HCT116 (cell line): ENCODE measurements around the gene RGS11. TPM values are rescaled to one million over a fixed set of nuclear protein-coding genes. Genes with fewer than 3 reads are reported as not detected.

Experiments
- ATAC-seq: fragments of 200-7000 bp; cut with Tn5 transposase; 2 replicates; pipeline ENCODE4 v1.9.1; 2020; ENCODE audit warnings: mild to moderate bottlenecking, moderate library complexity
- BruUV-seq: library from RNA; stranded (reverse); fragments of 400-500 nt; replicated peaks from 2 replicates; lab custom pipeline; 2021; lab: Mats Ljungman, UMichigan
- CTCF ChIA-PET: fragments of 300-600 bp; sonication (Branson Sonifier 250); formaldehyde crosslinking; loops from one replicate; lab custom pipeline; 2021; ENCODE audit warnings: antibody characterized with exemption; lab: Charles Lee
- POLR2A ChIA-PET: fragments of 300-600, 350-600 bp; sonication (Branson Sonifier 250); formaldehyde crosslinking; loops from one replicate; lab custom pipeline; 2021; ENCODE audit warnings: antibody characterized with exemption; lab: Charles Lee
- RAD21 ChIA-PET, 2 experiments: fragments of 300-600 bp; sonication (Branson Sonifier 250); formaldehyde crosslinking; loops; one replicate each; lab custom pipeline; 2023; ENCODE audit warnings: low total read pairs in 2 of 2; ENCODE audit not compliant: uncharacterized antibody in 2 of 2, unreplicated experiment in 2 of 2, low non-redundant PET in 1 of 2; lab: Charles Lee
- DNase-seq: peaks from one replicate; pipeline ENCODE4 v3.0.0-alpha.2; 2010; ENCODE audit warnings: low read depth, low spot score
- H2AFZ ChIP-seq: fragments of 200-600 bp; shearing (Covaris generic), sonication (generic); 2 replicates; pipeline ENCODE4 v1.6.1; 2017; ENCODE audit warnings: low read depth, mixed run types, mixed read lengths, antibody characterized with exemption, low read length; ENCODE audit not compliant: poor library complexity, severe bottlenecking
- H3K27ac ChIP-seq: 2 replicates; pipeline ENCODE4 v1.5.1; 2012; ENCODE audit warnings: low read depth, low read length
- H3K27me3 ChIP-seq: fragments of 200-600 bp; sonication (generic); 2 replicates; pipeline ENCODE4 v1.6.1; 2016; ENCODE audit warnings: mixed run types, low read length, mixed read lengths; ENCODE audit not compliant: insufficient read depth
- H3K36me3 ChIP-seq, 2 experiments: fragments of 200-500 bp in 1 of 2; fragments of 200-600 bp in 1 of 2; sonication (Bioruptor generic) in 1 of 2; sonication (generic) in 1 of 2; 2 replicates each; pipeline versions ENCODE4 v1.5.1 to v1.6.1; 2014 to 2016; ENCODE audit warnings: low read length in 2 of 2, inconsistent platforms in 1 of 2, mixed read lengths in 1 of 2, mixed run types in 1 of 2; ENCODE audit not compliant: insufficient read depth in 2 of 2, control insufficient read depth in 1 of 2
- H3K4me1 ChIP-seq, 2 experiments: fragments of 200-600 bp in 1 of 2; sonication (generic) in 1 of 2; 2 replicates each; pipeline versions ENCODE4 v1.5.1 to v1.6.1; 2012 to 2017; ENCODE audit warnings: low read length in 2 of 2, inconsistent platforms in 1 of 2, mild to moderate bottlenecking in 1 of 2, mixed read lengths in 1 of 2, mixed run types in 1 of 2, moderate library complexity in 1 of 2; ENCODE audit not compliant: insufficient read depth in 2 of 2, control insufficient read depth in 1 of 2
- H3K4me2 ChIP-seq: fragments of 200-600 bp; sonication (generic); 2 replicates; pipeline ENCODE4 v1.6.1; 2017; ENCODE audit warnings: mixed run types, low read length, mixed read lengths
- H3K4me3 ChIP-seq, 2 experiments: fragments of 200-600 bp in 1 of 2; sonication (generic) in 1 of 2; replicated peaks in 1 of 2; 2 replicates each; pipeline ENCODE4 v1.5.1; 2011 to 2016; ENCODE audit warnings: low read length in 2 of 2, control low read depth in 1 of 2, low read depth in 1 of 2, mild to moderate bottlenecking in 1 of 2, mixed read lengths in 1 of 2, mixed run types in 1 of 2
- H3K79me2 ChIP-seq: fragments of 200-600 bp; sonication (generic); 2 replicates; pipeline ENCODE4 v1.6.1; 2017; ENCODE audit warnings: mild to moderate bottlenecking, mixed run types, low read length, moderate library complexity, mixed read lengths; ENCODE audit not compliant: insufficient read depth
- H3K9ac ChIP-seq: fragments of 200-600 bp; sonication (generic); 2 replicates; pipeline ENCODE4 v1.6.1; 2016; ENCODE audit warnings: low read length, mixed read lengths
- H3K9me2 ChIP-seq: fragments of 200-600 bp; sonication (generic), shearing (Covaris generic); 2 replicates; pipeline ENCODE4 v1.6.1; 2017; ENCODE audit warnings: mixed run types, mild to moderate bottlenecking, moderate library complexity; ENCODE audit not compliant: insufficient read depth
- H3K9me3 ChIP-seq, 2 experiments: fragments of 200-500 bp in 1 of 2; fragments of 200-600 bp in 1 of 2; sonication (Bioruptor generic) in 1 of 2; sonication (generic) in 1 of 2; 2 replicates each; pipeline ENCODE4 v1.6.1; 2014 to 2017; ENCODE audit warnings: low read length in 2 of 2, mixed read lengths in 2 of 2, inconsistent platforms in 1 of 2, low read depth in 1 of 2, mild to moderate bottlenecking in 1 of 2, mixed run types in 1 of 2, moderate library complexity in 1 of 2; ENCODE audit not compliant: control insufficient read depth in 1 of 2, insufficient read depth in 1 of 2
- H4K20me1 ChIP-seq: fragments of 200-600 bp; sonication (generic), shearing (Covaris generic); 2 replicates; pipeline ENCODE4 v1.6.1; 2017; ENCODE audit warnings: mixed run types, mild to moderate bottlenecking, moderate library complexity; ENCODE audit not compliant: insufficient read depth
- EZH2phosphoT487 ChIP-seq: fragments of 200-600 bp; IDR thresholded peaks from 2 replicates; pipeline ENCODE4 v1.6.1; 2018; ENCODE audit warnings: antibody characterized with exemption, borderline replicate concordance
- FOSL1 ChIP-seq: IDR thresholded peaks from 2 replicates; pipeline ENCODE4 v1.6.1; 2012; ENCODE audit warnings: low read depth
- POLR2A ChIP-seq: IDR thresholded peaks from 2 replicates; pipeline ENCODE4 v1.7.0; 2011; ENCODE audit warnings: borderline replicate concordance; ENCODE audit not compliant: insufficient read depth, insufficient read length; ENCODE audit errors: extremely low read depth
- RAD21 ChIP-seq: IDR thresholded peaks from 2 replicates; pipeline ENCODE4 v1.6.1; 2012; ENCODE audit warnings: low read depth, mild to moderate bottlenecking
- TCF7L2 ChIP-seq: IDR thresholded peaks from 2 replicates; pipeline ENCODE4 v1.7.0; 2011; ENCODE audit warnings: borderline replicate concordance, inconsistent platforms; ENCODE audit not compliant: insufficient read depth, insufficient read length; ENCODE audit errors: extremely low read depth
- YY1 ChIP-seq: IDR thresholded peaks from 2 replicates; pipeline ENCODE4 v1.6.1; 2011; ENCODE audit warnings: low read length, low read depth, moderate library complexity, mild to moderate bottlenecking; ENCODE audit not compliant: insufficient replicate concordance; ENCODE audit errors: extremely low read depth
- ZFX ChIP-seq: fragments of 450-650 bp; IDR thresholded peaks from 2 replicates; pipeline ENCODE4 v1.6.1; 2017
- ZNF274 ChIP-seq: fragments of 200-500 bp; sonication (Bioruptor generic); IDR thresholded peaks from 2 replicates; pipeline ENCODE4 v1.6.1; 2014; ENCODE audit warnings: mild to moderate bottlenecking, low read depth, low read length, inconsistent platforms
- intact Hi-C: fragments of 100-400 bp; cut with micrococcal nuclease; formaldehyde crosslinking; loops from 2 replicates; pipeline ENCODE4 v1.10.0; 2022
- total RNA-seq: library from RNA; stranded (reverse); gene quantifications from one replicate; pipeline ENCODE4 v1.2.1, GENCODE V29; 2021; ENCODE audit not compliant: unreplicated experiment
- TF ChIP-seq, protein P1 (sequence below): IDR thresholded peaks from 2 replicates; pipeline ENCODE4 v1.6.1; 2012
- TF ChIP-seq, protein P2 (sequence below), 3 experiments: fragments of 200-600 bp in 1 of 3; sonication (generic) in 1 of 3; IDR thresholded peaks in 2 of 3; conservative IDR thresholded peaks in 1 of 3; 2 replicates each; pipeline ENCODE4 v1.5.1; 2012 to 2017; ENCODE audit warnings: low read depth in 2 of 3, low read length in 2 of 3, antibody characterized with exemption in 1 of 3, borderline replicate concordance in 1 of 3, control low read depth in 1 of 3, mild to moderate bottlenecking in 1 of 3, mixed read lengths in 1 of 3, mixed run types in 1 of 3, moderate library complexity in 1 of 3; ENCODE audit not compliant: insufficient read depth in 1 of 3
- TF ChIP-seq, protein P3 (sequence below): IDR thresholded peaks from 2 replicates; pipeline ENCODE4 v1.6.1; 2012; ENCODE audit warnings: low read depth
- TF ChIP-seq, protein P4 (sequence below): IDR thresholded peaks from 2 replicates; pipeline ENCODE4 v1.6.1; 2011; ENCODE audit warnings: mild to moderate bottlenecking, low read length, moderate library complexity; ENCODE audit not compliant: insufficient replicate concordance; ENCODE audit errors: extremely low read depth

RGS11 gene
- total RNA-seq, 1 experiment from 2014 or later = not detected

- no TSS peak for BruUV-seq
- RAD21 ChIA-PET = no interaction called here
- Histone ChIP-seq H3K36me3 (no peaks in the 10 kb centered on the region), H3K4me3 (no peak overlapping the region), H2AFZ (no peak overlapping the region), H3K9ac (no peak overlapping the region), H3K4me1 (no peaks in the 10 kb centered on the region), H4K20me1 (no peaks in the 10 kb centered on the region), H3K27ac (no peak overlapping the region), H3K79me2 (no peaks in the 10 kb centered on the region; the same call in none of the 2 replicates), H3K9me3 (no peaks in the 10 kb centered on the region), H3K9me2 (no peaks in the 10 kb centered on the region), H3K4me2 (no peak overlapping the region), H3K27me3 (no peaks in the 10 kb centered on the region)
- CTCF ChIA-PET = no interaction called here
- POLR2A ChIA-PET = no interaction called here
- intact Hi-C loops = no loop called here
- ATAC-seq (no peak), DNase-seq (no peak)
- no peak for TF ChIP-seq YY1
- TF ChIP-seq EZH2phosphoT487 = no peak
- TF ChIP-seq ZFX = no peak
- no peak for TF ChIP-seq FOSL1
- TF ChIP-seq ZNF274 = no peak
- no peak for TF ChIP-seq POLR2A
- no peak for TF ChIP-seq RAD21
- TF ChIP-seq, protein P1, sequence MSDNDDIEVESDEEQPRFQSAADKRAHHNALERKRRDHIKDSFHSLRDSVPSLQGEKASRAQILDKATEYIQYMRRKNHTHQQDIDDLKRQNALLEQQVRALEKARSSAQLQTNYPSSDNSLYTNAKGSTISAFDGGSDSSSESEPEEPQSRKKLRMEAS = no peak
- TF ChIP-seq, all 23 proteins: peak for 0
Observed at GRCh38 chr16:311725-312124, 36.0 kb upstream of the RGS11 start.

DNA sequence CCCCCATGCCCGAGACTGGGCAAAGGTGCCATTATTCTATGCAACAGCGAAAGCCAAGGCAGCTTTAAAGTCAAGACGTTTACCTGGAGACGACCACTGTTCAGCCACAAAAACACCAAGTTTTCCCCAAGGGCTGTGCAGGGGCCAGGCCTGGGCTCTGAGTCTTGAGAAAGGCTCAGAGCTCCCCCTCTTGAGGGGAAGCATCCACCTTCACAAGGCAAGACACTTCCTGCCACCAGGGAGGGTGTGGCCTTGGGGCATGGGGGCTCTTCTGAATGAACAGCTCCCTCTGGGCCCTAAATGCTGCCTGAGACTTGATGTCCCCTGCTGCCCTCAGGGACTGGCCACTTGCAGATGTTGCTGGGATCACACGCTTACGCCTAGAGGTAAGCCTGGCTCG is 33.7 kb upstream of the RGS11 start:
- RAD21 ChIA-PET = no interaction called here
- ATAC-seq (no peak), DNase-seq (no peak)
- H2AFZ ChIP-seq = no peak overlapping the region
- H3K9me2 ChIP-seq = no peaks in the 10 kb centered on the region
- no peak overlapping the region for H3K4me2 ChIP-seq
- BruUV-seq = no TSS peak
- H4K20me1 ChIP-seq = no peaks in the 10 kb centered on the region
- no peaks in the 10 kb centered on the region for H3K4me1 ChIP-seq
- H3K36me3 ChIP-seq = no peaks in the 10 kb centered on the region
- no peaks in the 10 kb centered on the region for H3K9me3 ChIP-seq
- H3K79me2 ChIP-seq = no peaks in the 10 kb centered on the region
- H3K27me3 ChIP-seq = no peaks in the 10 kb centered on the region
- intact Hi-C loops = no loop called here
- no peak overlapping the region for H3K27ac ChIP-seq
- CTCF ChIA-PET = no interaction called here
- H3K9ac ChIP-seq = no peak overlapping the region
- POLR2A ChIA-PET = no interaction called here
- no peak overlapping the region for H3K4me3 ChIP-seq
- TF ChIP-seq YY1 (no peak), TCF7L2 (no peak)
- TF ChIP-seq, protein P2, sequence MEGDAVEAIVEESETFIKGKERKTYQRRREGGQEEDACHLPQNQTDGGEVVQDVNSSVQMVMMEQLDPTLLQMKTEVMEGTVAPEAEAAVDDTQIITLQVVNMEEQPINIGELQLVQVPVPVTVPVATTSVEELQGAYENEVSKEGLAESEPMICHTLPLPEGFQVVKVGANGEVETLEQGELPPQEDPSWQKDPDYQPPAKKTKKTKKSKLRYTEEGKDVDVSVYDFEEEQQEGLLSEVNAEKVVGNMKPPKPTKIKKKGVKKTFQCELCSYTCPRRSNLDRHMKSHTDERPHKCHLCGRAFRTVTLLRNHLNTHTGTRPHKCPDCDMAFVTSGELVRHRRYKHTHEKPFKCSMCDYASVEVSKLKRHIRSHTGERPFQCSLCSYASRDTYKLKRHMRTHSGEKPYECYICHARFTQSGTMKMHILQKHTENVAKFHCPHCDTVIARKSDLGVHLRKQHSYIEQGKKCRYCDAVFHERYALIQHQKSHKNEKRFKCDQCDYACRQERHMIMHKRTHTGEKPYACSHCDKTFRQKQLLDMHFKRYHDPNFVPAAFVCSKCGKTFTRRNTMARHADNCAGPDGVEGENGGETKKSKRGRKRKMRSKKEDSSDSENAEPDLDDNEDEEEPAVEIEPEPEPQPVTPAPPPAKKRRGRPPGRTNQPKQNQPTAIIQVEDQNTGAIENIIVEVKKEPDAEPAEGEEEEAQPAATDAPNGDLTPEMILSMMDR (IDR thresholded peaks at IDR 0.05 in 2 of 3, conservative IDR thresholded peaks at IDR 0.05 in 1 of 3; ENCODE audit: borderline replicate concordance in 1 of 3, insufficient read depth in 1 of 3, low read depth in 2 of 3, low read length in 2 of 3) = no peak
- TF ChIP-seq, protein P3, sequence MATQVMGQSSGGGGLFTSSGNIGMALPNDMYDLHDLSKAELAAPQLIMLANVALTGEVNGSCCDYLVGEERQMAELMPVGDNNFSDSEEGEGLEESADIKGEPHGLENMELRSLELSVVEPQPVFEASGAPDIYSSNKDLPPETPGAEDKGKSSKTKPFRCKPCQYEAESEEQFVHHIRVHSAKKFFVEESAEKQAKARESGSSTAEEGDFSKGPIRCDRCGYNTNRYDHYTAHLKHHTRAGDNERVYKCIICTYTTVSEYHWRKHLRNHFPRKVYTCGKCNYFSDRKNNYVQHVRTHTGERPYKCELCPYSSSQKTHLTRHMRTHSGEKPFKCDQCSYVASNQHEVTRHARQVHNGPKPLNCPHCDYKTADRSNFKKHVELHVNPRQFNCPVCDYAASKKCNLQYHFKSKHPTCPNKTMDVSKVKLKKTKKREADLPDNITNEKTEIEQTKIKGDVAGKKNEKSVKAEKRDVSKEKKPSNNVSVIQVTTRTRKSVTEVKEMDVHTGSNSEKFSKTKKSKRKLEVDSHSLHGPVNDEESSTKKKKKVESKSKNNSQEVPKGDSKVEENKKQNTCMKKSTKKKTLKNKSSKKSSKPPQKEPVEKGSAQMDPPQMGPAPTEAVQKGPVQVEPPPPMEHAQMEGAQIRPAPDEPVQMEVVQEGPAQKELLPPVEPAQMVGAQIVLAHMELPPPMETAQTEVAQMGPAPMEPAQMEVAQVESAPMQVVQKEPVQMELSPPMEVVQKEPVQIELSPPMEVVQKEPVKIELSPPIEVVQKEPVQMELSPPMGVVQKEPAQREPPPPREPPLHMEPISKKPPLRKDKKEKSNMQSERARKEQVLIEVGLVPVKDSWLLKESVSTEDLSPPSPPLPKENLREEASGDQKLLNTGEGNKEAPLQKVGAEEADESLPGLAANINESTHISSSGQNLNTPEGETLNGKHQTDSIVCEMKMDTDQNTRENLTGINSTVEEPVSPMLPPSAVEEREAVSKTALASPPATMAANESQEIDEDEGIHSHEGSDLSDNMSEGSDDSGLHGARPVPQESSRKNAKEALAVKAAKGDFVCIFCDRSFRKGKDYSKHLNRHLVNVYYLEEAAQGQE = no peak
- TF ChIP-seq, protein P4, sequence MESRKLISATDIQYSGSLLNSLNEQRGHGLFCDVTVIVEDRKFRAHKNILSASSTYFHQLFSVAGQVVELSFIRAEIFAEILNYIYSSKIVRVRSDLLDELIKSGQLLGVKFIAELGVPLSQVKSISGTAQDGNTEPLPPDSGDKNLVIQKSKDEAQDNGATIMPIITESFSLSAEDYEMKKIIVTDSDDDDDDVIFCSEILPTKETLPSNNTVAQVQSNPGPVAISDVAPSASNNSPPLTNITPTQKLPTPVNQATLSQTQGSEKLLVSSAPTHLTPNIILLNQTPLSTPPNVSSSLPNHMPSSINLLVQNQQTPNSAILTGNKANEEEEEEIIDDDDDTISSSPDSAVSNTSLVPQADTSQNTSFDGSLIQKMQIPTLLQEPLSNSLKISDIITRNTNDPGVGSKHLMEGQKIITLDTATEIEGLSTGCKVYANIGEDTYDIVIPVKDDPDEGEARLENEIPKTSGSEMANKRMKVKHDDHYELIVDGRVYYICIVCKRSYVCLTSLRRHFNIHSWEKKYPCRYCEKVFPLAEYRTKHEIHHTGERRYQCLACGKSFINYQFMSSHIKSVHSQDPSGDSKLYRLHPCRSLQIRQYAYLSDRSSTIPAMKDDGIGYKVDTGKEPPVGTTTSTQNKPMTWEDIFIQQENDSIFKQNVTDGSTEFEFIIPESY = no peak
